Upper lobe of left lung (tissue), 6 donors: Measurements from ENCODE around the gene ATP6V0A1. TPM values are rescaled to one million over a fixed set of nuclear protein-coding genes. Genes with fewer than 3 reads are reported as not detected.
"Not testable (repeated sequence)": the region's sequence is repeated elsewhere in the genome, so short reads cannot be mapped to it uniquely, and the experiment has no call there.

ENCODE experiments used
- ATAC-seq, 2 donors: fragments of 200-7000 bp; cut with Tn5 transposase; one replicate each; pipeline ENCODE4 v1.9.1; 2022; ENCODE audit warnings: mild to moderate bottlenecking in 2 of 2, moderate library complexity in 2 of 2; ENCODE audit not compliant: low FRiP score in 2 of 2
- DNase-seq, 2 donors: peaks; one replicate each; pipeline ENCODE4 v3.0.0-alpha.2; 2019 to 2020
- H3K27ac ChIP-seq, 4 donors: fragments of 200-600 bp; sonication (generic); one replicate each; pipeline ENCODE4 v1.5.1; 2016 to 2019
- H3K27me3 ChIP-seq, 4 donors: fragments of 200-600 bp; sonication (generic); one replicate each; pipeline ENCODE4 v1.5.1; 2017 to 2019
- H3K36me3 ChIP-seq, 4 donors: fragments of 200-600 bp; sonication (generic); one replicate each; pipeline ENCODE4 v1.5.1; 2016 to 2019
- H3K4me1 ChIP-seq, 4 donors: fragments of 200-600 bp; sonication (generic); one replicate each; pipeline ENCODE4 v1.5.1; 2018 to 2019
- H3K4me3 ChIP-seq, 4 donors: fragments of 200-600 bp; sonication (generic); one replicate each; pipeline ENCODE4 v1.5.1; 2017 to 2019; ENCODE audit warnings: mild to moderate bottlenecking in 2 of 4, moderate library complexity in 1 of 4
- H3K9me3 ChIP-seq, 4 donors: fragments of 200-600 bp; sonication (generic); one replicate each; pipeline ENCODE4 v1.5.1; 2018 to 2019
- EP300 ChIP-seq, 4 donors: sonication (generic); formaldehyde crosslinking; IDR thresholded peaks; one replicate each; pipeline ENCODE4 v1.5.1; 2017; ENCODE audit warnings: antibody characterized with exemption in 4 of 4, control low read depth in 2 of 4
- POLR2A ChIP-seq, 4 donors: fragments of 450-650 bp; IDR thresholded peaks; one replicate each; pipeline ENCODE4 v1.5.1; 2016 to 2017; ENCODE audit warnings: antibody characterized with exemption in 4 of 4, mild to moderate bottlenecking in 2 of 4
- POLR2AphosphoS5 ChIP-seq, 2 donors: sonication (generic); formaldehyde crosslinking; IDR thresholded peaks; one replicate each; pipeline ENCODE4 v1.5.1; 2017; ENCODE audit warnings: antibody characterized with exemption in 2 of 2
- WGBS, 2 donors: methylation state at CpG; one replicate each; pipeline ENCODE4 v1.1.5; 2017 to 2018; 5-methylcytosine and 5-hydroxymethylcytosine counted together
- total RNA-seq, 6 donors: library from RNA; depleted of rRNA in 4 of 6; stranded (reverse); fragments of >200 nt in 4 of 6; gene quantifications; one replicate each; pipeline versions ENCODE4 v1.1.0 to v1.2.1, GENCODE V29; 2016 to 2021
- TF ChIP-seq, protein P1 (sequence below), 6 experiments: fragments of 450-650 bp in 4 of 6; fragments of 200-600 bp in 2 of 6; sonication (generic) in 2 of 6; IDR thresholded peaks; one replicate each; pipeline ENCODE4 v1.5.1; 2016 to 2019; ENCODE audit warnings: antibody characterized with exemption in 6 of 6
- donor health status: DM: no; HTN: no; CAD: no; lungs with moderate emphysema.
- donor health status: DM: no; HTN: yes; CAD: no; lungs with severe emphysema.

ATP6V0A1 gene
- total RNA-seq, 6 donors from 2014 or later: 68.3 to 212 (median 118) TPM

DNA sequence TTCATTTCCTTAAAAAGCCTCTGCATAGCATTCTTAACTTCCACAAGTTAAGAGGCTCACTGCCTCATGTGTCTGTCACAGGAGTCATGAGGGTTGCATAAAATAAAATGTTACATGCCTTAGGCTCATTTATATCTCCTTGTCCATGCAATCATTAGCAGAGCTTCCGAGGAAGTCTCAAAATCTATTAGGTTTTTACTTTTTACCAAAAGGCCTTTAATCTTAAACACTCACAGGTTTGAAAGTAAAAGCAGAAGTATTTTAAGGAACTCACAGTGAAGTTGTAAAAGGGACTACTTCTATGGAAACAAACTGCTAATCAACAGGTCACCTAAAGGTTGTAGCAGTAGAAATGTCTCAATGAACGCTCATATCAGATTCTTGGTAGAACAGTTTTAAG lies 5.2 kb upstream of the ATP6V0A1 start:
- no peak overlapping the region for H3K4me3 ChIP-seq
- no peak for DNase-seq
- 27 to 60% methylated on average over 2 of the region's 2 CpGs for WGBS, 2 donors
- no peaks in the 10 kb centered on the region for H3K27me3 ChIP-seq
- no peaks in the 10 kb centered on the region for H3K36me3 ChIP-seq
- peak overlapping the region in 3 of 4 donors; percentile 17 to 53 (median 34) for H3K27ac ChIP-seq
- H3K4me1 ChIP-seq: peaks cover 25 to 38% (median 28%) of the 10 kb centered on the region in 4 donors
- no peak for ATAC-seq
- TF ChIP-seq POLR2A (IDR thresholded peaks at IDR 0.05): no peak
- TF ChIP-seq EP300 (IDR thresholded peaks at IDR 0.05): no peak
- no peak for TF ChIP-seq POLR2AphosphoS5 (IDR thresholded peaks at IDR 0.05)
- TF ChIP-seq, protein P1, sequence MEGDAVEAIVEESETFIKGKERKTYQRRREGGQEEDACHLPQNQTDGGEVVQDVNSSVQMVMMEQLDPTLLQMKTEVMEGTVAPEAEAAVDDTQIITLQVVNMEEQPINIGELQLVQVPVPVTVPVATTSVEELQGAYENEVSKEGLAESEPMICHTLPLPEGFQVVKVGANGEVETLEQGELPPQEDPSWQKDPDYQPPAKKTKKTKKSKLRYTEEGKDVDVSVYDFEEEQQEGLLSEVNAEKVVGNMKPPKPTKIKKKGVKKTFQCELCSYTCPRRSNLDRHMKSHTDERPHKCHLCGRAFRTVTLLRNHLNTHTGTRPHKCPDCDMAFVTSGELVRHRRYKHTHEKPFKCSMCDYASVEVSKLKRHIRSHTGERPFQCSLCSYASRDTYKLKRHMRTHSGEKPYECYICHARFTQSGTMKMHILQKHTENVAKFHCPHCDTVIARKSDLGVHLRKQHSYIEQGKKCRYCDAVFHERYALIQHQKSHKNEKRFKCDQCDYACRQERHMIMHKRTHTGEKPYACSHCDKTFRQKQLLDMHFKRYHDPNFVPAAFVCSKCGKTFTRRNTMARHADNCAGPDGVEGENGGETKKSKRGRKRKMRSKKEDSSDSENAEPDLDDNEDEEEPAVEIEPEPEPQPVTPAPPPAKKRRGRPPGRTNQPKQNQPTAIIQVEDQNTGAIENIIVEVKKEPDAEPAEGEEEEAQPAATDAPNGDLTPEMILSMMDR (IDR thresholded peaks at IDR 0.05): no peak
- no peaks in the 10 kb centered on the region for H3K9me3 ChIP-seq

DNA sequence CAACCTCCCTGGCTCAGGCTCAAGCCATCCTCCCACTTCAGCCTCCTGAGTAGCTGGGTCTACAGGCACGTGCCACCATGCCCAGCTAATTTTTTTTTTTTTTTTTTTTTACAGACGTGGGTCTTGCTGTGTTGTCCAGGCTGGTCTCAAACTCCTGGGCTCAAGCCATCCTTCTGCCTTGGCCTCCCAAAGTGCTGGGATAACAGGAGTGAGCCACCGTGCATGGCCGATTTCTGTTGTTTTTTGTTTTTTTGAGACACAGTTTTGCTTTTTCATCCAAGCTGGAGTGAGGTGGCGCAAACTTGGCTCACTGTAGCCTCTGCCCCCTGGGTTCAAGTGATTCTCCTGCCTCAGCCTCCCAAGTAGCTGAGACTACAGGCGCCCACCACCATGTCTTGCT lies 3.7 kb upstream of the ATP6V0A1 start:
- not testable (repeated sequence) for H3K27ac ChIP-seq, H3K9me3 ChIP-seq, DNase-seq, H3K4me3 ChIP-seq, ATAC-seq, H3K36me3 ChIP-seq, H3K27me3 ChIP-seq
- H3K4me1 ChIP-seq: peaks cover 26 to 45% (median 38%) of the 10 kb centered on the region in 4 donors
- WGBS, 2 donors: 89 to 94% methylated on average over 6 of the region's 6 CpGs

DNA sequence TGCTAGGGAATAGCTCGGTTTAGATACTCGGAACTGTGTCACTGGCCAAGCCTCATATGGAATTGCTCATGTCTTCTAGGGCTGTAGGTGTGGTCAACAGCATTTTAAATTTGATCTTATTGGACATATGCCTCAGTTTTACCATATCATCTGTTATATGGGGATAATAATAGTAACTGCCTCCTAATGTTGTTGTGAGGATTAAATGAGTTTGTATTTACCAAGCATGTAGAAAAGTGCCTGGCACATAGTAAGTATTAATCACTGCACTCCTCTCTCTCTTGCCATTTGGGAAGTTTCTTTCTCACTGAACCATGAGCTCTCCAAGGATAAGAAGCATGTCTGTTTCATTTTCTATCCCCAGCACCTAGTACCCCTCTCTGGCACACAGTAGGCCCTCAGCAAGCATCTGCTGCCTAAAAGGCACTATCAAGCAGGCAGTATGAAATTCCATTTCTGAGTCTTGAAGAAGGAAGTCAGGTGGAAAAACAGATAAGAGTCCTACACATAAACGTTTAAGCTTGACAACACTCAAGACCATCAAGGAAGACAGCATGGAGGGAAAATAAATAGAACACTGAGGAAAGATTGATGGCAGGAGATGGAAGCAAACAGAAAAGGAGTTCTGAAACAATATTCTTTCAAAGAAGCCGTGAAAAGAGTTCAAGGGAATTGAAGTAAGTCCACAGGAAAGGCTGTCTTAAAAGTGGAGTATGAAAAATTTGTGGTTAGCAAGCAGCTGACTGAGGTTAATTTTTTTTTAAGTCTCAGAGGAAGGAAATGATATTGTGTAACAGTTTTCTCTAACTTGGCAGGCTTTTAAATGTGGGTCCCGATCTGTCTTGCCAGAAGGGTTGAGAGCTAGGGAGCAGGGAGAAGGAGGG lies 2.2 kb upstream of the ATP6V0A1 start:
- H3K36me3 ChIP-seq: peaks cover 0 to 5% (median 1%) of the 10 kb centered on the region in 4 donors
- ATAC-seq (peak in 1 of 2 donors; percentile 48), DNase-seq (no peak)
- H3K27ac ChIP-seq: peak overlapping the region; percentile 91 to 98 (median 96)
- no peaks in the 10 kb centered on the region for H3K9me3 ChIP-seq
- H3K27me3 ChIP-seq: no peaks in the 10 kb centered on the region
- WGBS, 2 donors: 37 to 38% methylated on average over 5 of the region's 5 CpGs
- H3K4me3 ChIP-seq: peak overlapping the region in 1 of 4 donors; percentile 8
- TF ChIP-seq POLR2AphosphoS5 (IDR thresholded peaks at IDR 0.05) (peak in 1 of 2 donors; percentile 49), EP300 (IDR thresholded peaks at IDR 0.05) (peak in 1 of 4 donors; percentile 40), POLR2A (IDR thresholded peaks at IDR 0.05) (peak in 1 of 4 donors; percentile 59)
- TF ChIP-seq, protein P1 (IDR thresholded peaks at IDR 0.05): no peak
- H3K4me1 ChIP-seq: peaks cover 35 to 56% (median 49%) of the 10 kb centered on the region in 4 donors

DNA sequence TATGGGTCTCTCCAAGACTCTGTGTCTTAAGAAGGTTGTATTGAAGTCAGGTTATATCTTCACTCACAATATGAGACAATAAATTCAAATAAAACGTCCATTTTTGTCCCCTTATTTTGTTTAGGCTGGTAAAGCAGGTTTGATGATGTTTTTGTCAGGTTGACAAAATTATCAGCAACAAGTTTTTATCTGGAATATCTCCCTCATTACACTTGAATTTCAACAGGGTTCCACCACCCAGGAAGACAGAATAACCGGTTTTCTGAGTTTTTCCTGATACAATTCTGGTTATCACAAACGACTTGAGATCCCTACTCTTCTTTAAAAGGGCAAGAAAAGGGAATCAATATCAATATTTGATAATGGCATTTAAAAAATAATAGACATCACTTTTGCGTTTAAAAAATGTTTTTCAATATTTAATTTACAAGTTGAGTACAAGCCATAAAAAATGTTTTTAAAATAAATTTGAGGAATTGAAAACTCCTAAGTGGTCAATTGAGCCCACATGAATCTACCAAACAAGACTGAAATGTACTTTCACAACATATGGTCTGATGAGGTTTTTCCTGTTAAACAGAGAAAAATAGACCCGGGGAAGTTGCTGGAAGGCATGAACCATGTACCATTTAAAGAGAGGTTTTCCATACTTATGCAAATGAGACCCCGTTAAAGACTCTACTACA lies 1.4 kb upstream of the ATP6V0A1 start:
- DNase-seq (no peak), ATAC-seq (peak in 1 of 2 donors; percentile 26)
- no peak for TF ChIP-seq POLR2A (IDR thresholded peaks at IDR 0.05)
- TF ChIP-seq POLR2AphosphoS5 (IDR thresholded peaks at IDR 0.05): no peak
- TF ChIP-seq EP300 (IDR thresholded peaks at IDR 0.05): no peak
- TF ChIP-seq, protein P1 (IDR thresholded peaks at IDR 0.05): no peak
- Histone ChIP-seq H3K4me3 (peak overlapping the region in 1 of 4 donors; percentile 9), H3K27ac (peak overlapping the region; percentile 91 to 98 (median 96)), H3K9me3 (no peaks in the 10 kb centered on the region), H3K27me3 (no peaks in the 10 kb centered on the region), H3K36me3 (peaks cover 0 to 13% (median 4%) of the 10 kb centered on the region in 4 donors), H3K4me1 (peaks cover 35 to 56% (median 50%) of the 10 kb centered on the region in 4 donors)
- 11 to 19% methylated on average over 6 of the region's 6 CpGs for WGBS, 2 donors

DNA sequence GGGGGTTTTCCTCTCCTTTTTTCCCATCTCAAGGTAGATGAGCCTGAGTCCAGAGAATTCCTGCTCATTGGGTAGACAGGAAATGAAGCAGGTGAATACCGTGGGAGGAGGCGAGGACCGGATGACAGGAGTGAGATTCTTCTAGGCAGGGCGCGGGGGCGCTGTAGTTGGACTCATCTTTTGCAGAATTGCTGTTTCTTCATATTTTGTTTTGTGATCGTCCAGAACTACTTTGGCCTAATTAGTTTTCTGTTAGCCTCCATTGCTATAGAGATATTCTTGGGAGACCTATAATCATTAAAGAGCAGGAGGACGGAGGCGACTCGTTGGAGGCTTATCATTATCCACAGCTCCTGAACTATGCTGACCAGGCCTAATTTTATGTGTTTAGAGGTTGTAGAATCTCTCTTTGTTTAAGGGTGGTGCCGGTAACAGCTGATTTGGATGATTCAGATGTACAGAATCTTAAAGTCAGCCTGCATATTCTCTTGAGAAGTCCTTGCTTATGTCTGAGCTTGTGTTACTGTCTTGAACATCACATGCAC lies 650 bp downstream of the ATP6V0A1 start:
- no peaks in the 10 kb centered on the region for H3K9me3 ChIP-seq
- H3K27ac ChIP-seq: peak overlapping the region; percentile 91 to 98 (median 96)
- TF ChIP-seq, protein P1 (IDR thresholded peaks at IDR 0.05): peak in 2 of 6 experiments; percentile 9 to 21
- no peak for TF ChIP-seq POLR2AphosphoS5 (IDR thresholded peaks at IDR 0.05)
- H3K4me1 ChIP-seq: peaks cover 35 to 66% (median 49%) of the 10 kb centered on the region in 4 donors
- DNase-seq (peak in 1 of 2 donors; percentile 68), ATAC-seq (peak; percentile 56 to 61)
- H3K27me3 ChIP-seq: no peaks in the 10 kb centered on the region
- 3 to 7% methylated on average over 11 of the region's 11 CpGs for WGBS, 2 donors
- peak overlapping the region; percentile 71 to 84 (median 78) for H3K4me3 ChIP-seq
- H3K36me3 ChIP-seq: peaks cover 0 to 22% (median 8%) of the 10 kb centered on the region in 4 donors
